HS-27A (cell line): ENCODE measurements around the gene C14orf119.
"Not testable (repeated sequence)": the region's sequence is repeated elsewhere in the genome, so short reads cannot be mapped to it uniquely, and the experiment has no call there.

ENCODE experiments used
- DNase-seq: peaks from one replicate; pipeline ENCODE4 v3.0.0-alpha.2; 2012; ENCODE audit warnings: low read depth, missing footprints

The C14orf119 gene

GRCh38 chr14:23089498-23090253 is 5.6 kb upstream of the C14orf119 start:
- no peak for DNase-seq

- no peak for DNase-seq
Measured at GRCh38 chr14:23090254-23090636, 5.1 kb upstream of the C14orf119 start.

- DNase-seq = no peak
Measured at GRCh38 chr14:23091294-23092225, 3.7 kb upstream of the C14orf119 start.

- DNase-seq = no peak
Measured at GRCh38 chr14:23093104-23093503, 2.2 kb upstream of the C14orf119 start.

GRCh38 chr14:23093526-23093925 is 1.8 kb upstream of the C14orf119 start:
- DNase-seq = no peak

GRCh38 chr14:23093991-23094665 is 1.2 kb upstream of the C14orf119 start:
- no peak for DNase-seq

GRCh38 chr14:23094666-23095195 is 574 bp upstream of the C14orf119 start, which contains the start of gene ACIN1:
TSS of gene ACIN1 (minus strand) at chr14:23095136. CDS start at chr14:23095112, 24 bp downstream.
- DNase-seq = no peak

- no peak for DNase-seq
Measured at GRCh38 chr14:23097786-23098185, 2.5 kb downstream of the C14orf119 start.

GRCh38 chr14:23099212-23099861 is 4.0 kb downstream of the C14orf119 start:
- DNase-seq = no peak

GRCh38 chr14:23101213-23101970 is 6.1 kb downstream of the C14orf119 start:
- no peak for DNase-seq

GRCh38 chr14:23101986-23102625 is 6.8 kb downstream of the C14orf119 start:
- no peak for DNase-seq

GRCh38 chr14:23102801-23103200 is 7.5 kb downstream of the C14orf119 start:
- no peak for DNase-seq

- DNase-seq = no peak
Measured at GRCh38 chr14:23103581-23103980, 8.3 kb downstream of the C14orf119 start.

GRCh38 chr14:23104070-23104590 is 8.8 kb downstream of the C14orf119 start:
- no peak for DNase-seq

GRCh38 chr14:23104591-23105347 is 9.5 kb downstream of the C14orf119 start, which contains the start of gene CIROP:
TSS of gene CIROP (minus strand) at chr14:23104989. CDS start at chr14:23104920, 69 bp downstream.
- no peak for DNase-seq

GRCh38 chr14:23105348-23105824 is 10.1 kb downstream of the C14orf119 start:
- DNase-seq = no peak

- no peak for DNase-seq
Measured at GRCh38 chr14:23106747-23107045, 11.4 kb downstream of the C14orf119 start.

GRCh38 chr14:23107620-23108019 is 12.3 kb downstream of the C14orf119 start:
- not testable (repeated sequence) for DNase-seq

GRCh38 chr14:23108169-23108568 is 12.9 kb downstream of the C14orf119 start:
- DNase-seq = not testable (repeated sequence)
